K562 (cell line): ENCODE results near the gene CLEC19A. TPM values are rescaled to one million over a fixed set of nuclear protein-coding genes. Genes with fewer than 3 reads are reported as not detected.
A peak's percentile ranks its signal among the peaks of the same experiment; 100 is the strongest.

Source experiments
- EP400 ChIP-seq: fragments of 450-650 bp; IDR thresholded peaks from 2 replicates; pipeline ENCODE4 v1.6.1; 2017; ENCODE audit warnings: antibody characterized with exemption, mild to moderate bottlenecking, moderate library complexity
- ERF ChIP-seq: fragments of 450-650 bp; formaldehyde crosslinking; IDR thresholded peaks from 2 replicates; pipeline ENCODE4 v1.4.0; 2020; ENCODE audit warnings: mild to moderate bottlenecking, mixed read lengths
- ILF3 ChIP-seq: fragments of 450-650 bp; IDR thresholded peaks from 2 replicates; pipeline ENCODE4 v1.6.1; 2018; ENCODE audit warnings: antibody characterized with exemption, mild to moderate bottlenecking, moderate library complexity, borderline replicate concordance
- MTA1 ChIP-seq: fragments of 450-650 bp; IDR thresholded peaks from 2 replicates; pipeline ENCODE4 v1.6.1; 2017; ENCODE audit warnings: borderline replicate concordance
- NR1H2 ChIP-seq: sonication (generic); formaldehyde crosslinking; IDR thresholded peaks from 2 replicates; pipeline ENCODE4 v1.4.0; 2020; ENCODE audit warnings: mild to moderate bottlenecking, missing genetic modification reagents
- PRMT5 ChIP-seq: sonication (generic); formaldehyde crosslinking; IDR thresholded peaks from 2 replicates; pipeline ENCODE4 v1.5.0; 2020; ENCODE audit warnings: missing genetic modification reagents
- RBM22 ChIP-seq: fragments of 200-400 bp; formaldehyde crosslinking; IDR thresholded peaks from 2 replicates; pipeline ENCODE4 v1.6.1; 2018; ENCODE audit warnings: low read length, low read depth; ENCODE audit not compliant: poor library complexity, severe bottlenecking
- TFE3 ChIP-seq: fragments of 450-650 bp; formaldehyde crosslinking; IDR thresholded peaks from 2 replicates; pipeline ENCODE4 v1.4.0; 2020; ENCODE audit warnings: mild to moderate bottlenecking, mixed read lengths
- TRIM28 ChIP-seq: fragments of 450-650 bp; IDR thresholded peaks from 2 replicates; pipeline ENCODE4 v1.6.1; 2017
- USF2 ChIP-seq: sonication (generic); formaldehyde crosslinking; IDR thresholded peaks from 2 replicates; pipeline ENCODE4 v1.5.0; 2020; ENCODE audit warnings: missing genetic modification reagents
- VEZF1 ChIP-seq: fragments of 200-800 bp; sonication (Bioruptor generic); IDR thresholded peaks from 2 replicates; pipeline ENCODE4 v1.6.1; 2017; ENCODE audit warnings: missing genetic modification characterization, missing compliant biosample characterization
- ZBTB17 ChIP-seq: fragments of 450-650 bp; formaldehyde crosslinking; IDR thresholded peaks from 2 replicates; pipeline ENCODE4 v1.4.0; 2020; ENCODE audit warnings: mild to moderate bottlenecking
- ZNF57 ChIP-seq: fragments of 450-650 bp; formaldehyde crosslinking; IDR thresholded peaks from 2 replicates; pipeline ENCODE4 v1.4.0; 2020; ENCODE audit warnings: mild to moderate bottlenecking, moderate library complexity
- polyA plus RNA-seq, 8 experiments: library from polyadenylated mRNA; depleted of rRNA in 4 of 8; stranded (reverse) in 5 of 8; unstranded in 3 of 8; fragments of >200 nt; fragmentation: Nextera tagmentation in 2 of 8; fragmentation: Illumina TruSeq in 1 of 8; extraction: Ambion mirVana in 2 of 8; extraction: Trizol in 1 of 8; gene quantifications; 2 replicates each; pipeline versions ENCODE4 v1.2.1 to v1.2.3, GENCODE V29; 2011 to 2014; ENCODE audit warnings: inconsistent platforms in 1 of 8, missing spikeins in 1 of 8
- total RNA-seq, 7 experiments: library from RNA; depleted of rRNA in 6 of 7; stranded (reverse); fragments of >200 nt in 6 of 7; fragmentation: Illumina TruSeq in 2 of 7; extraction: Trizol in 2 of 7; gene quantifications; 2 replicates each; pipeline versions ENCODE4 v1.2.1 to v1.2.3, GENCODE V29; 2011 to 2021; ENCODE audit warnings: low replicate concordance in 1 of 7

CLEC19A gene
- total and polyA plus RNA-seq, 9 of the 15 experiments (the other 6 are each of a cell fraction or from before 2014, with no cell fraction given) = not detected

DNA sequence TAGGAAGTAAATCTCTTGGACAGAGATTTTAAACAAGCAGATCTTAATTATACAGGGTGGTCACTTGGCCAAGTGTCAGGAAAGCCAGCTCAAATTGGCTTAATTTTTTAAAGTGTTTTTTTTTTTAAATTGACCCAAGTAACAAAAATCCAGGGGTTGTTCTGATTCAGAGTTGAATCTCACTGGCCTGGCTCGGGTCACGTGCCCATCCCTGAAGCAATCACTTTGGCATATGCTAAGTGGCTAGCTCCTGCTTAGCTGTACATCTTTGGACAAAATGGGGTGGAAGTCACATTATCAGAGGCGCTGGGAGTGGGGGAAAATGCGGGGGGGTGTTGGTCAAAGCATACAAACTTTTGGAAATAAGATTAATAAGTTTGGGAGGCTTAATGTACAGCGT is 23.6 kb downstream of the CLEC19A start (continued):
- TF ChIP-seq TFE3 (CRISPR knock-in tag) (peak; percentile 33; the same call in 1 of the 2 replicates), TRIM28 (no peak), RBM22 (no peak), ZBTB17 (CRISPR knock-in tag) (no peak), MTA1 (no peak), NR1H2 (CRISPR knock-in tag) (no peak), ERF (CRISPR knock-in tag) (no peak), EP400 (no peak), USF2 (CRISPR knock-in tag) (peak; percentile 53), PRMT5 (CRISPR knock-in tag) (no peak), ILF3 (no peak), ZNF57 (CRISPR knock-in tag) (no peak), VEZF1 (no peak)
